Renal pelvis (tissue), 4 donors: ENCODE measurements around the gene IFNAR2. TPM values are rescaled to one million over a fixed set of nuclear protein-coding genes. Genes with fewer than 3 reads are reported as not detected.

Experiments used
- DNase-seq: peaks from one replicate; pipeline ENCODE4 v3.0.0-alpha.2; 2013
- polyA plus RNA-seq, 3 donors: library from polyadenylated mRNA; unstranded; fragments of 120-200 nt; gene quantifications; one replicate each; pipeline ENCODE4 v1.2.1, GENCODE V29; 2013; ENCODE audit not compliant: insufficient read length in 3 of 3

Gene IFNAR2
- polyA plus RNA-seq, 3 donors = 14.9 to 21.8 (median 15.2) TPM

GRCh38 chr21:33266050-33266788 lies 36.5 kb downstream of the IFNAR2 start, which contains the start of gene IL10RB:
IL10RB (plus strand) TSS chr21:33266367; CDS start chr21:33266466, 99 bp downstream.
- peak; percentile 76 for DNase-seq

GRCh38 chr21:33266789-33267135 lies 37.0 kb downstream of the IFNAR2 start:
- DNase-seq = no peak

- no peak for DNase-seq
Observed at GRCh38 chr21:33267250-33267649, 37.5 kb downstream of the IFNAR2 start.

GRCh38 chr21:33268393-33268736 lies 38.6 kb downstream of the IFNAR2 start:
- no peak for DNase-seq

- DNase-seq = no peak
Observed at GRCh38 chr21:33268737-33269441, 39.2 kb downstream of the IFNAR2 start.

- no peak for DNase-seq
Observed at GRCh38 chr21:33270986-33271385, 41.2 kb downstream of the IFNAR2 start.

- no peak for DNase-seq
Observed at GRCh38 chr21:33273044-33273443, 43.3 kb downstream of the IFNAR2 start.

- no peak for DNase-seq
Observed at GRCh38 chr21:33278721-33279120, 49.0 kb downstream of the IFNAR2 start.

GRCh38 chr21:33279330-33279820 lies 49.6 kb downstream of the IFNAR2 start:
- no peak for DNase-seq

Other genes with a start within 250 kb of the IFNAR2 start
- gene OLIG2, start 204.0 kb upstream of the IFNAR2 start, polyA plus RNA-seq = under 1 TPM in 1 of 3 donors, not detected in 2; 0.20 TPM
- 1 to 10 TPM in 1 of 3 donors, under 1 TPM in 2; 0.12 to 1.0 (median 0.41) TPM for gene OLIG1, start 159.8 kb upstream of the IFNAR2 start, polyA plus RNA-seq
- gene IL10RB, start 36.4 kb downstream of the IFNAR2 start, polyA plus RNA-seq = 10 to 100 TPM; 24.2 to 27.6 (median 26.2) TPM
- gene IFNAR1, start 95.0 kb downstream of the IFNAR2 start, polyA plus RNA-seq = 10 to 100 TPM; 28.9 to 38.3 (median 36.5) TPM
- 10 to 100 TPM; 78.6 to 83.0 (median 81.3) TPM for gene IFNGR2, start 173.5 kb downstream of the IFNAR2 start, polyA plus RNA-seq